Type B pancreatic cell (in vitro differentiated cells): ENCODE data around the gene IL18R1. TPM values are rescaled to one million over a fixed set of nuclear protein-coding genes. Genes with fewer than 3 reads are reported as not detected.
A peak's percentile ranks its signal among the peaks of the same experiment; 100 is the strongest.

Experiments used
- DNase-seq: peaks from one replicate; pipeline ENCODE4 v3.0.0; 2021; ENCODE audit warnings: mixed read lengths; ENCODE audit not compliant: unreplicated experiment; ENCODE audit errors: extremely low spot score
- H3K27ac Mint-ChIP-seq: 2 replicates; pipeline ENCODE4 v1.8.0; 2021; ENCODE audit warnings: mild to moderate bottlenecking, mixed read lengths
- H3K27me3 Mint-ChIP-seq: 2 replicates; pipeline ENCODE4 v1.8.0; 2021; ENCODE audit warnings: mixed read lengths
- H3K36me3 Mint-ChIP-seq: 2 replicates; pipeline ENCODE4 v1.8.0; 2021; ENCODE audit warnings: mixed read lengths
- H3K4me1 Mint-ChIP-seq: one replicate; pipeline ENCODE4 v1.8.0; 2021; ENCODE audit warnings: mixed read lengths; ENCODE audit not compliant: unreplicated experiment
- H3K4me3 Mint-ChIP-seq: 2 replicates; pipeline ENCODE4 v1.8.0; 2021; ENCODE audit warnings: mild to moderate bottlenecking, mixed read lengths
- H3K9me3 Mint-ChIP-seq: 2 replicates; pipeline ENCODE4 v1.8.0; 2021; ENCODE audit warnings: mixed read lengths
- CTCF ChIP-seq: fragments of 200-600 bp; sonication (generic); conservative IDR thresholded peaks from 2 replicates; pipeline ENCODE4 v1.5.0; 2021; ENCODE audit warnings: antibody characterized with exemption, mild to moderate bottlenecking
- total RNA-seq: library from RNA; stranded (reverse); gene quantifications from 2 replicates; pipeline ENCODE4 v1.2.1, GENCODE V29; 2021; ENCODE audit warnings: low replicate concordance

IL18R1 gene
- total RNA-seq, 1 donor from 2014 or later: 5.8 TPM

GRCh38 chr2:102358496-102358895 is 2.9 kb downstream of the IL18R1 start:
- Mint-ChIP-seq H3K36me3 (no peaks in the 10 kb centered on the region), H3K27me3 (peaks cover 21% of the 10 kb centered on the region)
- TF ChIP-seq CTCF: no peak

DNA sequence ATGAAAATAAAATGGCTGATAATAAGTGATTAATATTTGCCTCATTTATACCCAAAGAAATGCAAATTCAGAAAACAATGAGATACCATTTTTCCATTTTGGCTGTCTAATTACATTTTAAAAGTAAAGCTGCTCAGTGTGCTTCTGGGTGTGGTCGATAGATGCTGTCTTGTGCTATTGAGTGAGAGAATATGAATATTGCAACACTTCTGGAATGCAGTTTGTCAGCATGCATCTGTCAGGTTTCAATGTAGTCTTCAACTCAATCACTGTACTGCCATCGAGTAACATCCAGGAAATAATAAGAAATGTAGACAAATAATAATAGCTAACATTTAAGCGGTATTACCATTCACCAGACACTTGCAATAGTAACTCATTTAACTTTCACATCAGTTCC is 3.9 kb downstream of the IL18R1 start:
- DNase-seq: no peak
- Mint-ChIP-seq H3K9me3 (no peaks in the 10 kb centered on the region), H3K36me3 (no peaks in the 10 kb centered on the region), H3K4me3 (peak overlapping the region; percentile 53), H3K4me1 (no peaks in the 10 kb centered on the region), H3K27me3 (peaks cover 13% of the 10 kb centered on the region), H3K27ac (peak overlapping the region; percentile 16)
- no peak for TF ChIP-seq CTCF

More at GRCh38 chr2:102358496-102358895, 2.9 kb downstream of the IL18R1 start:
- no peak overlapping the region for H3K4me3 Mint-ChIP-seq
- H3K27ac Mint-ChIP-seq: no peak overlapping the region
- no peaks in the 10 kb centered on the region for H3K4me1 Mint-ChIP-seq
- no peak for DNase-seq
- no peaks in the 10 kb centered on the region for H3K9me3 Mint-ChIP-seq

DNA sequence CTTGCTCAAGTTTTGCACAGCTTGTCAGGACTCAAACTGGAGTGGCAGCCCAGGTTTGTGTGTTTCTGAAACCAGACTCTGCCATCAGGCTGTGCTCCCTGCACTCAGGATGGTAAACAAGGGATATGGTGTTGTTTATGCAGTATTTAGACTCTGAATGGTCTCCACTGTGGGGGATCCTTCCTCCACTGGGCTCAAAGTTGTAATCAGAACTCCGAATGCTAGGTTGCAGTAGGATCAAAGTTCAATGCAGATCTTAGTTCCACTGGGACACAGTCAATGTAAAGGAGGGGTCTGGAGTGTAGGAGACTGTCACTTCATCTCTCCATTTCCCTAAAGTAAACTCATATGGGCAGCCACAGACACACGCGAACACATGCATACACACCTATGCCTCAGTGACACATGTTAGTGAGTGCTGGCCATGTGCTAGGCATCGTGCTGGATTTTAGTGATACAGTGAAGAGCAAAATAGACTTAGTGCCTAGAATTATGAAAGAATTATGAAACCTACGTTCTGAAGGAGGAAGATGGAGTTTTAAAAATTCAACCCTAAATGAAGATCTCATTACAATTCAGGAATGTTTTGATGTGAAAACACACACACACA is 6.1 kb downstream of the IL18R1 start:
- Mint-ChIP-seq H3K27ac (no peak overlapping the region), H3K27me3 (no peaks in the 10 kb centered on the region), H3K9me3 (peaks cover 5% of the 10 kb centered on the region), H3K4me1 (no peaks in the 10 kb centered on the region), H3K4me3 (no peak overlapping the region), H3K36me3 (peaks cover 5% of the 10 kb centered on the region)
- TF ChIP-seq CTCF: no peak
- no peak for DNase-seq

DNA sequence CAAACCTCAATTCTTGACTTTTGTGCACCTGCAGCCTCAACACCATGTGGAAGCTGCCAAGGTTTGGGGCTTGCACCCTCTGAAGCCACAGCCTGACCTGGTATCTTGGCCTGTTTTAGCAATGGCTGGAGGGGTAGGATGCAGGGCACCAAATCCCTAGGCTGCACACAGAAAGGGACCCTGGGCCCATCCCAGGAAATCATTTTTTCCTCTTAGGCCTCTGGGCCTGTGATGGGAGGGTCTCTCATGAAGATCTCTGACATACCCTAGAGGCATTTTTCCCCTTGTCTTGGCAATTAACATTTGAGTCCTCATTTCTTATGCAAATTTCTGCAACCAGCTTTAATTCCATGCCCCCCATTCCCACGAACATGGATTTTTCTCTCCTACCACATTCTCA is 10.2 kb downstream of the IL18R1 start:
- Mint-ChIP-seq H3K36me3 (peaks cover 9% of the 10 kb centered on the region), H3K9me3 (peaks cover 5% of the 10 kb centered on the region), H3K4me1 (no peaks in the 10 kb centered on the region), H3K27ac (no peak overlapping the region), H3K27me3 (no peaks in the 10 kb centered on the region), H3K4me3 (no peak overlapping the region)
- no peak for TF ChIP-seq CTCF
- DNase-seq: no peak

GRCh38 chr2:102366406-102367112 is 11.0 kb downstream of the IL18R1 start:
- peaks cover 9% of the 10 kb centered on the region for H3K36me3 Mint-ChIP-seq
- no peaks in the 10 kb centered on the region for H3K27me3 Mint-ChIP-seq
- no peak for DNase-seq
- H3K4me1 Mint-ChIP-seq: no peaks in the 10 kb centered on the region
- peaks cover 5% of the 10 kb centered on the region for H3K9me3 Mint-ChIP-seq
- H3K27ac Mint-ChIP-seq: no peak overlapping the region
- H3K4me3 Mint-ChIP-seq: no peak overlapping the region
- TF ChIP-seq CTCF: no peak
